ENCODE results near the gene ZNF148.

The ZNF148 gene

DNA sequence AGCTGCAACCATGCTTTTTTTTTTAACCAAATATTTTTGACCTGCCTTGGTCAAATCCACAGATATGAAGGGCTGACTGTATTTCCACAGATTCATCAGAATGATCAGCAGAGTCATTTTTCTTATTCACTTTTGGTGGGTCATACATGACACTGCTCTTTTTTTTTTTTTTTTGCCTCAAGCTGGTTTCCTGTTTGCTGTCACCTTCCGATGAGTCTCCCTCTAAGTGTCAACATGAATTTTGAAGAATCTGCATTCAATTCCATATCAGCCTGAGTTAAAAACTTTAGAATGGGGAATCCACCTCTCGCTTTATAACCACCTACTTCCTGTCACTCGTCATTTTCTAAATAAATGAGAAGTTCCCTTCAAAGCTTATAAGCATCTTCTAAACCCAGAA, 160.4 kb downstream of the ZNF148 start:
- no peak overlapping the region for H2AFZ ChIP-seq (ENCODE audit: low read depth)
- H3K36me3 ChIP-seq (ENCODE audit: insufficient read depth), result no peaks in the 10 kb centered on the region
- H3K4me3 ChIP-seq (IDR thresholded peaks at IDR 0.05; ENCODE audit: insufficient read depth, low read depth, low read length), result no peak overlapping the region
- no peaks in the 10 kb centered on the region for H4K20me1 ChIP-seq (ENCODE audit: insufficient read depth)
- no peaks in the 10 kb centered on the region for H3K4me1 ChIP-seq (ENCODE audit: low read depth, poor library complexity, severe bottlenecking)
- no peaks in the 10 kb centered on the region for H3K79me2 ChIP-seq (ENCODE audit: insufficient read depth, low read depth)
- no peak overlapping the region for H3K9ac ChIP-seq
- TF ChIP-seq, protein P1, sequence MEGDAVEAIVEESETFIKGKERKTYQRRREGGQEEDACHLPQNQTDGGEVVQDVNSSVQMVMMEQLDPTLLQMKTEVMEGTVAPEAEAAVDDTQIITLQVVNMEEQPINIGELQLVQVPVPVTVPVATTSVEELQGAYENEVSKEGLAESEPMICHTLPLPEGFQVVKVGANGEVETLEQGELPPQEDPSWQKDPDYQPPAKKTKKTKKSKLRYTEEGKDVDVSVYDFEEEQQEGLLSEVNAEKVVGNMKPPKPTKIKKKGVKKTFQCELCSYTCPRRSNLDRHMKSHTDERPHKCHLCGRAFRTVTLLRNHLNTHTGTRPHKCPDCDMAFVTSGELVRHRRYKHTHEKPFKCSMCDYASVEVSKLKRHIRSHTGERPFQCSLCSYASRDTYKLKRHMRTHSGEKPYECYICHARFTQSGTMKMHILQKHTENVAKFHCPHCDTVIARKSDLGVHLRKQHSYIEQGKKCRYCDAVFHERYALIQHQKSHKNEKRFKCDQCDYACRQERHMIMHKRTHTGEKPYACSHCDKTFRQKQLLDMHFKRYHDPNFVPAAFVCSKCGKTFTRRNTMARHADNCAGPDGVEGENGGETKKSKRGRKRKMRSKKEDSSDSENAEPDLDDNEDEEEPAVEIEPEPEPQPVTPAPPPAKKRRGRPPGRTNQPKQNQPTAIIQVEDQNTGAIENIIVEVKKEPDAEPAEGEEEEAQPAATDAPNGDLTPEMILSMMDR (conservative IDR thresholded peaks at IDR 0.05; ENCODE audit: low read depth, low read length), result no peak
- H3K4me2 ChIP-seq, result no peak overlapping the region
- H3K27me3 ChIP-seq (ENCODE audit: insufficient read depth, low read depth), result no peaks in the 10 kb centered on the region
- H3K27ac ChIP-seq, result no peak overlapping the region

DNA sequence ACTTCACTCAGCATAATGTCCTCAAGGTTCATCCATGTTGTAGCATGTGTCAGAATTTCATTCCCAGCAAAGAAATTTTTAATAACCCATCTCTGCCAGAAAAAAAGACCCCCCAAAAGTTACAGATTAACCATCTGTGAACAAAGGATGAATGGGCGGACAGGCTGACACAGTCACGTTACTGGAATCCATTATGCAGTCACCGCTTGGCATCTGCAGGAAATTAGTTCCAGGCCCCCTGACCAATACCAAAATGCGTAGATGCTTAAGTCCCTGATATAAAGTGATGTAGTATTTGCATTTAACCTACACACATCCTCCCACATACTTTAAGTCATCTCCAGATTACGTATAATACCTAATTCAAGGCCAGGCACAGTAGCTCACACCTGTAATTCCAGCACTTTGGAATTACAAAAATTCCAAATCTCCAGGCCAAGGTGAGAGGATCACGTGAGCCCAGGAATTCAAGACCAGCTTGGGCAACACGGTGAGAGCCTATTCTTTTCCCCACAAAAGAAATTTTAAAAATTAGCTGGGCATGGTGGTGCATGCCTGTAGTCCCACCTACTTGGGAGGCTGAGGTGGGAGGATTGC, 161.1 kb downstream of the ZNF148 start:
- H3K27me3 ChIP-seq (ENCODE audit: insufficient read depth, low read depth), result no peaks in the 10 kb centered on the region
- H3K4me3 ChIP-seq (IDR thresholded peaks at IDR 0.05; ENCODE audit: insufficient read depth, low read depth, low read length), result no peak overlapping the region
- H3K79me2 ChIP-seq (ENCODE audit: insufficient read depth, low read depth), result no peaks in the 10 kb centered on the region
- TF ChIP-seq, protein P1 (conservative IDR thresholded peaks at IDR 0.05; ENCODE audit: low read depth, low read length), result no peak
- no peaks in the 10 kb centered on the region for H4K20me1 ChIP-seq (ENCODE audit: insufficient read depth)
- H2AFZ ChIP-seq (ENCODE audit: low read depth), result no peak overlapping the region
- H3K27ac ChIP-seq, result no peak overlapping the region
- no peaks in the 10 kb centered on the region for H3K36me3 ChIP-seq (ENCODE audit: insufficient read depth)
- H3K4me1 ChIP-seq (ENCODE audit: low read depth, poor library complexity, severe bottlenecking), result no peaks in the 10 kb centered on the region
- H3K9ac ChIP-seq, result no peak overlapping the region
- H3K4me2 ChIP-seq, result no peak overlapping the region

DNA sequence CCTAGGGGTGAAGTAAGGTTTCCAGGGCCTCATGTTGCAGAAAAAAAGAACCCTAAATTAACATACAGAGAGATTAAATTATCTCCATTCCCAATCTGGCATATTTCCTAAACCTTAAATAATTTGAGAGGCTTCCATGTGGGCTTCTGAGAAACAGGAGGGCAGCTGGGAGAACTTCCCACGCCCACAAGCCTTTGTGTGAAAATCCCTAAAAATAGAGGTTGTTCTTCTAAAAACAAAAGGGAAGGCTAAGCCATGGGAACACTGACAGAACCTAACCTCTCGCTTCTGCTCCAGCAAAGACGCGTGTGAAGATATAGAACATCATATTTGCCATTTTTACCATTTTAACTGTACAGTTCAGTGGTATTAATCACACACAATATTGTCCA, 161.8 kb downstream of the ZNF148 start:
- no peaks in the 10 kb centered on the region for H4K20me1 ChIP-seq (ENCODE audit: insufficient read depth)
- no peaks in the 10 kb centered on the region for H3K79me2 ChIP-seq (ENCODE audit: insufficient read depth, low read depth)
- no peak overlapping the region for H3K4me2 ChIP-seq
- no peaks in the 10 kb centered on the region for H3K4me1 ChIP-seq (ENCODE audit: low read depth, poor library complexity, severe bottlenecking)
- H3K36me3 ChIP-seq (ENCODE audit: insufficient read depth), result no peaks in the 10 kb centered on the region
- no peak overlapping the region for H3K27ac ChIP-seq
- H3K9ac ChIP-seq, result no peak overlapping the region
- no peak overlapping the region for H3K4me3 ChIP-seq (IDR thresholded peaks at IDR 0.05; ENCODE audit: insufficient read depth, low read depth, low read length)
- no peak overlapping the region for H2AFZ ChIP-seq (ENCODE audit: low read depth)
- H3K27me3 ChIP-seq (ENCODE audit: insufficient read depth, low read depth), result no peaks in the 10 kb centered on the region
- TF ChIP-seq, protein P1 (conservative IDR thresholded peaks at IDR 0.05; ENCODE audit: low read depth, low read length), result no peak

DNA sequence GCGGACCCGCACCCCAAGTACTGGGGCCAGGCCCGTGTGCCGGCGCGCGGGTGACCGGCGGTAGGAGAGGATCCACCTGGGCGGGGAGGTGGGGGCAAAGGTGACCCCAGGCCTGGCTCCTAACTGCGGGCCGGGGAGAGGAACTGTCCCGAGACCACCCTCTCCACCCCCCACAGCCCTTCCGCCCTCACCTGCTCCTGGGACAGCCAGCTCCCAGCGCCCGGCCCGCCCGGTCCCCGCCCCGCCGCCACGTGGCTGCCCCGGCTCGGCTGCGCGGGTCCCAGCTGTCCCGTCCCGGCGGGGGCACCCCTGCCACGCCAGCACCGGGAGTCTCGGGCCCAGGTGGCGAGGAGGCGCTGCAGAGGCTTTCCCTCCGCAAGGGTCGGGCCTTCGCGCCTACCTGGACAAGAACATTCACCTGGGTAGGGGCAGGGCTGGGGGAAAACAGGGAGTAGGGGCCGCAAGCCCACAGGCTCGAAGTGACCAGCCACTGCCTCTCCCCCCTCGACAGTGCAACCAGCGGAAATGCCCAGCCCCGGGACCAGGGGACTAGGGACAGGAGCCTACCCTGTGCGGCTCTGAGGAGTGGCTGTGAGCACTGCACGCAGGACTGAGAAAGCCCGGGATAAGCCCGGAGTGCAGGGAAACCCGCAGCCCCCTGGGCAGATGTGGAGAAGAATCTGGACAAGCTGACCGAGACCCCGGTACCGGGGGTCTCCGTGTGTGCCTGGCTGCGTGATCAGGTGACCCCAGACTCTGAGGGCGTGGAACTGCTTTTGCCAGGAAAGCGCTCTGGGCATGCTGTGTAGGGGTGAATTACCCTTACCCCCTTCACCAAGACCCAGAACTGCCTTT, 162.4 kb downstream of the ZNF148 start, which contains the start of gene SLC12A8:
Gene SLC12A8, minus strand, starts transcription at position 240 of the 855 bp plus-strand sequence. CDS start 1,399 bp downstream, outside the sequence.
- Histone ChIP-seq H2AFZ (ENCODE audit: low read depth) (no peak within 1 kb of the TSS), H3K27ac (no peak within 1 kb of the TSS), H3K4me2 (no peak within 1 kb of the TSS), H3K27me3 (ENCODE audit: insufficient read depth, low read depth) (no peaks in the 10 kb centered on the region), H3K9ac (no peak within 1 kb of the TSS; the same call in 1 of the 2 replicates), H4K20me1 (ENCODE audit: insufficient read depth) (no peaks in the 10 kb centered on the region), H3K4me3 (IDR thresholded peaks at IDR 0.05; ENCODE audit: insufficient read depth, low read depth, low read length) (no peak within 1 kb of the TSS), H3K79me2 (ENCODE audit: insufficient read depth, low read depth) (no peaks in the 10 kb centered on the region), H3K4me1 (ENCODE audit: low read depth, poor library complexity, severe bottlenecking) (no peaks in the 10 kb centered on the region), H3K36me3 (ENCODE audit: insufficient read depth) (no peaks in the 10 kb centered on the region)
- TF ChIP-seq, protein P1 (conservative IDR thresholded peaks at IDR 0.05; ENCODE audit: low read depth, low read length), result no peak

All from KMS-11 (cell line).